Activated T-cell treated with anti-CD3 and anti-CD28 coated beads, Interleukin-2, amount 50 U/mL, for 72 hours (primary cell): Measurements from ENCODE around the gene DUOXA1. TPM values are rescaled to one million over a fixed set of nuclear protein-coding genes. Genes with fewer than 3 reads are reported as not detected.
"Not testable (repeated sequence)": the region's sequence is repeated elsewhere in the genome, so short reads cannot be mapped to it uniquely, and the experiment has no call there.

Experiments used
- ATAC-seq, 2 donors: fragments of 150-1000 bp; cut with Tn5 transposase; replicated peaks in 1 of 2; 2 replicates each; pipeline ENCODE4 v1.10.0; 2021; ENCODE audit warnings: moderate library complexity in 2 of 2, mild to moderate bottlenecking in 1 of 2
- DNase-seq, 2 donors: peaks; one replicate each; pipeline ENCODE4 v3.0.0; 2021 to 2022; ENCODE audit warnings: mixed read lengths in 1 of 2
- H3K27ac Mint-ChIP-seq: one replicate; pipeline ENCODE4 v1.8.0; 2022; ENCODE audit warnings: mild to moderate bottlenecking, moderate library complexity, mixed read lengths
- H3K27me3 Mint-ChIP-seq: one replicate; pipeline ENCODE4 v1.8.0; 2022; ENCODE audit warnings: low read depth, mixed read lengths
- H3K36me3 Mint-ChIP-seq, 2 donors: one replicate each; pipeline ENCODE4 v1.8.0; 2022; ENCODE audit warnings: mixed read lengths in 2 of 2, mild to moderate bottlenecking in 1 of 2; ENCODE audit not compliant: insufficient read depth in 2 of 2
- H3K4me1 Mint-ChIP-seq: one replicate; pipeline ENCODE4 v1.8.0; 2022; ENCODE audit warnings: low read depth, mixed read lengths
- H3K4me3 Mint-ChIP-seq, 2 donors: one replicate each; pipeline ENCODE4 v1.8.0; 2022; ENCODE audit warnings: mild to moderate bottlenecking in 2 of 2, mixed read lengths in 2 of 2, moderate library complexity in 2 of 2
- H3K9me3 Mint-ChIP-seq, 2 donors: one replicate each; pipeline ENCODE4 v1.8.0; 2022; ENCODE audit warnings: mixed read lengths in 2 of 2
- total RNA-seq, 2 donors: library from RNA; stranded (reverse); gene quantifications; one replicate each; pipeline ENCODE4 v1.2.3, GENCODE V29; 2022

The DUOXA1 gene
- total RNA-seq, 2 donors from 2014 or later = 0.46 to 0.65 TPM

DNA sequence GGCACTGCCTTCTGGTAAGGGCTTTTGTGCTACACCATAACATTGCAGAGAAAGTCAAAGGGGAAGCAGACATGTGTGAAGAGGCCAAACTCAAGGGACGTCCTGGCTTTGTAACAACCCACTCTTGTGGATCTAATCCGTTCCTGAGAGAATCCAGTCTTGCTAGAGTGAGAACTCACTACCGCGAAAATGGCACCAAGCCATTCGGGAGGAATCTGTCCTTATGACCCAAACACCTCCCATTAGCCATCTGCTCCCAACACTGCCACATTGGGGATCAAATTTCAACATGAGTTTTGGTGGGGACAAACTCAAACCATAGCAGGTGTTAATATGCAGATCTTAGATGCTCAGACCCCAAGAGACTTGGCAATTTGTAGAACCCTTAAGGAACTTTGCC is 50.5 kb downstream of the DUOXA1 start:
- not testable (repeated sequence) for H3K4me1 Mint-ChIP-seq

GRCh38 chr15:45077391-45077790 is 52.3 kb downstream of the DUOXA1 start:
- H3K27ac Mint-ChIP-seq, H3K9me3 Mint-ChIP-seq, ATAC-seq, H3K4me3 Mint-ChIP-seq, H3K4me1 Mint-ChIP-seq, H3K36me3 Mint-ChIP-seq, DNase-seq, H3K27me3 Mint-ChIP-seq: not testable (repeated sequence)

More for the DNA sequence above, 50.5 kb downstream of the DUOXA1 start:
- not testable (repeated sequence) for H3K9me3 Mint-ChIP-seq, H3K4me3 Mint-ChIP-seq, DNase-seq, H3K27me3 Mint-ChIP-seq, ATAC-seq, H3K36me3 Mint-ChIP-seq, H3K27ac Mint-ChIP-seq

- not testable (repeated sequence) for H3K36me3 Mint-ChIP-seq, H3K9me3 Mint-ChIP-seq, ATAC-seq, DNase-seq, H3K4me1 Mint-ChIP-seq, H3K27me3 Mint-ChIP-seq, H3K27ac Mint-ChIP-seq, H3K4me3 Mint-ChIP-seq
These were observed 54.0 kb downstream of the DUOXA1 start for GRCh38 chr15:45075440-45076320.

DNA sequence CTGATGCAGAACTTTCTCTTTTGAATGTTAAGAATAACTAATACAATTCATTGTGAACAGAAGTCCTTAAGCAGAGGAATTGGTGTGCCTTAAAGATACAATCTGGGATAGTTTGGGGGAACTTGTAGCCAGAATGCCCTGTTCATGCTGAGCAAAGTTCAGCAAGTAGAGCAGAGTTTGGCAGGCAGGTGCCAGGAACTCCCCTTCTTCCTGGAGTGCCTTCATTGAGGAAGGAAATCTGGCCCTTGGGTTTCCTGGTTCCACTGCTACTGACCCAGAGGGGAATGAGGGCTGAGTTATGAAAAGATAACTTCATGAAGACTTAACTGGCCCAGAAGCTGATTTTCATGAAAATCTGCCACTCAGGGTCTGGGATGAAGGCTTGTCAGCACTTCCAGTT is 56.1 kb downstream of the DUOXA1 start:
- not testable (repeated sequence) for ATAC-seq, H3K9me3 Mint-ChIP-seq, H3K4me3 Mint-ChIP-seq, DNase-seq, H3K27ac Mint-ChIP-seq, H3K4me1 Mint-ChIP-seq, H3K36me3 Mint-ChIP-seq, H3K27me3 Mint-ChIP-seq

- H3K27ac Mint-ChIP-seq, ATAC-seq: not testable (repeated sequence)
These were observed 59.7 kb downstream of the DUOXA1 start for GRCh38 chr15:45069942-45070360.

More at GRCh38 chr15:45069942-45070360, 59.7 kb downstream of the DUOXA1 start:
- not testable (repeated sequence) for H3K9me3 Mint-ChIP-seq, DNase-seq, H3K36me3 Mint-ChIP-seq, H3K4me1 Mint-ChIP-seq, H3K4me3 Mint-ChIP-seq, H3K27me3 Mint-ChIP-seq

Other genes starting within 250 kb of the DUOXA1 start
- not detected for gene TERB2, start 173.2 kb downstream of the DUOXA1 start, total RNA-seq
- gene SORD, start 106.7 kb downstream of the DUOXA1 start, total RNA-seq = 10 to 100 TPM in 1 of 2 donors, 1 to 10 TPM in 1; 10.0 to 17.6 TPM
- under 1 TPM; 0.14 to 0.31 TPM for gene DUOX2, start 15.7 kb downstream of the DUOXA1 start, total RNA-seq
- gene DUOXA2, start 15.6 kb downstream of the DUOXA1 start, total RNA-seq = not detected
- gene DUOX1, start 115 bp upstream of the DUOXA1 start, total RNA-seq = under 1 TPM; 0.34 to 0.95 TPM
- 10 to 100 TPM; 11.7 to 16.8 TPM for gene SHF, start 58.1 kb upstream of the DUOXA1 start, total RNA-seq
- not detected for gene SLC28A2, start 122.4 kb upstream of the DUOXA1 start, total RNA-seq
- gene GATM, start 248.7 kb upstream of the DUOXA1 start, total RNA-seq = 1 to 10 TPM; 1.2 to 3.3 TPM